Pancreas (tissue), 10 donors: Measurements from ENCODE around the gene NECAP2. TPM values are rescaled to one million over a fixed set of nuclear protein-coding genes. Genes with fewer than 3 reads are reported as not detected.
A peak's percentile ranks its signal among the peaks of the same experiment; 100 is the strongest.

Experiments
- ATAC-seq, 4 donors: fragments of 200-7000 bp; cut with Tn5 transposase; one replicate each; pipeline versions ENCODE4 v1.8.0 to v1.9.1; 2020; ENCODE audit warnings: mild to moderate bottlenecking in 4 of 4, moderate library complexity in 4 of 4
- DNase-seq, 6 donors: peaks; one replicate each; pipeline ENCODE4 v3.0.0-alpha.2; 2020
- FAIRE-seq: peaks from 2 replicates; lab custom pipeline; 2012; peaks lifted over from hg19 to GRCh38; lab: Jason Lieb, UNC
- H3K27ac ChIP-seq, 4 donors: fragments of 200-600 bp; sonication (generic); 1 replicate in 3 of 4; 2 replicates in 1 of 4; pipeline versions ENCODE4 v1.5.0 to v1.8.0; 2020
- H3K27me3 ChIP-seq, 4 donors: fragments of 200-600 bp; one replicate each; pipeline ENCODE4 v1.8.0; 2021
- H3K36me3 ChIP-seq, 3 donors: fragments of 200-600 bp; sonication (generic) in 1 of 3; one replicate each; pipeline versions ENCODE4 v1.5.0 to v1.8.0; 2020 to 2021
- H3K4me1 ChIP-seq, 3 donors: fragments of 200-600 bp; one replicate each; pipeline ENCODE4 v1.8.0; 2021
- H3K4me3 ChIP-seq, 4 donors: fragments of 200-600 bp; sonication (generic) in 2 of 4; one replicate each; pipeline versions ENCODE4 v1.5.0 to v1.8.0; 2020 to 2021
- H3K9me3 ChIP-seq, 4 donors: fragments of 200-600 bp; one replicate each; pipeline ENCODE4 v1.8.0; 2021
- CTCF ChIP-seq, 4 donors: fragments of 200-600 bp; sonication (generic) in 3 of 4; IDR thresholded peaks; one replicate each; pipeline versions ENCODE4 v1.5.0 to v1.8.0; 2021; ENCODE audit warnings: antibody characterized with exemption in 4 of 4
- WGBS, 2 donors: extraction: QIAGEN DNeasy Blood & Tissue Kit; methylation state at CpG; one replicate each; pipeline ENCODE4 v1.1.7; 2013; 5-methylcytosine and 5-hydroxymethylcytosine counted together
- intact Hi-C, 3 donors: fragments of 100-400 bp; cut with DNase I; formaldehyde crosslinking; loops; one replicate each; pipeline versions ENCODE4 v1.11.1 to v1.14.2; 2022
- polyA plus RNA-seq, 2 donors: library from polyadenylated mRNA; stranded (reverse); fragments of 200-250 nt; gene quantifications; one replicate each; pipeline ENCODE4 v1.2.3, GENCODE V29; 2013
- total RNA-seq, 6 donors: library from RNA; stranded (reverse); fragmentation: NEBNext Ultra II Directional in 4 of 6; extraction: Animal tissue kit (Norgen Biotek cat#: 25700) in 4 of 6; gene quantifications; one replicate each; pipeline versions ENCODE4 v1.2.1 to v1.2.4, GENCODE V29; 2021 to 2023
- donor health status: healthy with polysubstance abuse.
- donor health status: DM: no; HTN: no; CAD: no; lungs with moderate emphysema.
- donor health status: DM: no; HTN: no; CAD: no.
- donor health status: control.
- donor health status: control.
- donor health status: Bipolar disorder and iron deficiency.
- donor health status: DM: yes; HTN: yes; CAD: no.
- donor health status: DM: no; HTN: no; CAD: no.
- donor health status: DM: no; HTN: no; CAD: no.
- donor health status: DM: yes; HTN: yes; CAD: no.

The NECAP2 gene
- total and polyA plus RNA-seq, 8 donors, result 11.9 to 37.8 (median 16.6) TPM

GRCh38 chr1:16418823-16419425 lies 21.6 kb upstream of the NECAP2 start:
- H3K4me1 ChIP-seq, result no peaks in the 10 kb centered on the region
- FAIRE-seq (no peak), DNase-seq (no peak), ATAC-seq (no peak)
- H3K36me3 ChIP-seq, result no peaks in the 10 kb centered on the region
- WGBS, 2 donors, result 81% methylated on average over 7 of the region's 7 CpGs
- H3K27ac ChIP-seq, result no peak overlapping the region
- no peaks in the 10 kb centered on the region for H3K27me3 ChIP-seq
- intact Hi-C loops, result no loop called here
- no peaks in the 10 kb centered on the region for H3K9me3 ChIP-seq
- TF ChIP-seq CTCF (IDR thresholded peaks at IDR 0.05), result no peak
- no peak overlapping the region for H3K4me3 ChIP-seq

- no peak for TF ChIP-seq CTCF (IDR thresholded peaks at IDR 0.05)
- no peak for FAIRE-seq
- Histone ChIP-seq H3K4me1 (no peaks in the 10 kb centered on the region), H3K9me3 (no peaks in the 10 kb centered on the region), H3K36me3 (no peaks in the 10 kb centered on the region), H3K27ac (no peak overlapping the region), H3K4me3 (no peak overlapping the region), H3K27me3 (no peaks in the 10 kb centered on the region)
- intact Hi-C loops, result no loop called here
- peak in 1 of 4 donors; percentile 23 for ATAC-seq
- no peak for DNase-seq
- WGBS, 2 donors, result 62 to 63% methylated on average over 9 of the region's 9 CpGs
Observed at GRCh38 chr1:16420424-16421118, 20.0 kb upstream of the NECAP2 start.

GRCh38 chr1:16421201-16421600 lies 19.3 kb upstream of the NECAP2 start:
- FAIRE-seq (no peak), DNase-seq (no peak), ATAC-seq (no peak)
- no peak for TF ChIP-seq CTCF (IDR thresholded peaks at IDR 0.05)
- H3K9me3 ChIP-seq, result no peaks in the 10 kb centered on the region
- intact Hi-C loops, result no loop called here
- H3K4me1 ChIP-seq, result no peaks in the 10 kb centered on the region
- H3K27me3 ChIP-seq, result no peaks in the 10 kb centered on the region
- H3K36me3 ChIP-seq, result no peaks in the 10 kb centered on the region
- H3K27ac ChIP-seq, result no peak overlapping the region
- no peak overlapping the region for H3K4me3 ChIP-seq
- 58 to 72% methylated on average over 7 of the region's 7 CpGs for WGBS, 2 donors

GRCh38 chr1:16422041-16422440 lies 18.5 kb upstream of the NECAP2 start:
- Histone ChIP-seq H3K36me3 (no peaks in the 10 kb centered on the region), H3K4me3 (no peak overlapping the region), H3K27ac (no peak overlapping the region), H3K27me3 (no peaks in the 10 kb centered on the region), H3K9me3 (no peaks in the 10 kb centered on the region), H3K4me1 (no peaks in the 10 kb centered on the region)
- DNase-seq (no peak), ATAC-seq (no peak), FAIRE-seq (no peak)
- intact Hi-C loops, result no loop called here
- no peak for TF ChIP-seq CTCF (IDR thresholded peaks at IDR 0.05)
- WGBS, 2 donors, result 66 to 67% methylated on average over 7 of the region's 7 CpGs
